ENCODE data around the gene LRRC37A2.
"Not testable (repeated sequence)": the region's sequence is repeated elsewhere in the genome, so short reads cannot be mapped to it uniquely, and the experiment has no call there.

Gene LRRC37A2

GRCh38 chr17:46600767-46601166 lies 88.5 kb downstream of the LRRC37A2 start:
- not testable (repeated sequence) for DNase-seq

DNA sequence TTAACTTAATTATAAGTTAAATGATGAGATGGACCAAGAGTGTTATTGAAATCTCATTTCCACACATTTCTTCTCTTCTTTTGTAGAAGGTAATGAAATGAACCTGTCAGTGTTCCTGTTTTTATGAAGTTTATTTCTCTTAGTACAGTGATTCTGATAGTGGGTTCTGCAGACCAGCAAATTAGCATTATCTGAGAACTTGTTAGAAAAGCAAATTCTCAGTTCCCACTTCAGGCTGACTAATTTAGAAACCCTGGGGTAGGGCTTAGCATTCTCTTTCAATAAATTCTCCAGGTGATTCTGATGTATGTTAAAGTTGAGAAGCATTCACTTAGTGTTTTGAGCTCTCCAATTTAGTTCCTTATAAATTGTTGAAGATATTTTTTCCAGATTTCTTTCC lies 90.9 kb downstream of the LRRC37A2 start:
- not testable (repeated sequence) for DNase-seq
